H1 (cell line): ENCODE results near the gene RPS6KA5.

Experiments used
- CTCF ChIP-seq, 3 experiments: IDR thresholded peaks; 1 replicate in 2 of 3; 2 replicates in 1 of 3; pipeline versions ENCODE4 v1.5.1 to v1.6.1; 2011; ENCODE audit warnings: low read length in 3 of 3, mild to moderate bottlenecking in 3 of 3, inconsistent platforms in 2 of 3, low read depth in 1 of 3, moderate library complexity in 1 of 3; ENCODE audit not compliant: insufficient read depth in 1 of 3; ENCODE audit errors: control extremely low read depth in 1 of 3
- EZH2 ChIP-seq: fragments of 200-600 bp; sonication (generic); IDR thresholded peaks from 2 replicates; pipeline ENCODE4 v1.7.1; 2012; ENCODE audit warnings: low read depth, mild to moderate bottlenecking, moderate library complexity, low read length, inconsistent platforms; ENCODE audit not compliant: severe bottlenecking
- NRF1 ChIP-seq: IDR thresholded peaks from 2 replicates; pipeline ENCODE4 v1.6.1; 2011; ENCODE audit warnings: mild to moderate bottlenecking, low read depth, low read length, improper control_type of control experiment
- PHF8 ChIP-seq: fragments of 200-600 bp; sonication (generic); conservative IDR thresholded peaks from 2 replicates; pipeline ENCODE4 v1.7.1; 2012; ENCODE audit warnings: low read depth, mild to moderate bottlenecking, inconsistent platforms, low read length, moderate library complexity

DNA sequence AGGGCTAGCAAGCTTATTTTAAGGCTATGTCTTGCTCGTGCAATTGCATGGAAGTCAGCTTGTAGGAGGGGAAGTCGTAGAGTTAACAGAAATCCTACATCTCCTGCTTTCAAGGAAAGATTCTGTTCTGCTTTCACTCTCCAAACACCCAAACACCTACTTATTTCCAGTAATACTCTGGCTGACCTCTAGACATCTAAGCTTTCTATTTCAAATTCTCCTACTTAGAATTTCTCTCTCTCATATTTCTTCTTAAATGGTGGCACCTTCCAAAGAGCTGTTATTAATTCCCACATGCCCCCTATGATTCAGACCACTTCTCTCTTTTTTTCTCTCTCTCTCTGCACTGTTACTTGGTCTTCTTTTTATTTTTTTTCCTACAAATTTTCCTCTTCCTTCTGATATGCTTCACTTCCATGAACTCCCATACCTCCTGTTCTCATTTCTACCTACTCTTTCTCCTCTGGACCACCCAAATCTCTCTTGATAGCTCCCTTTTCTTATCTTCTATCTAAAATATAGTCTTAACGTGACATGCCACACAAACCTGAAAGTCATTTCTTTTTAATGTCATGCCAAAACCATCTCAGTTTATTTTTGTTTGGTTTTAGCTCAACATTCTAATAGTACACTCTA, 90.8 kb downstream of the RPS6KA5 start:
- TF ChIP-seq PHF8, result no peak
- TF ChIP-seq NRF1, result no peak
- TF ChIP-seq EZH2, result no peak
- TF ChIP-seq CTCF (IDR thresholded peaks at IDR 0.05; ENCODE audit: control extremely low read depth in 1 of 3, insufficient read depth in 1 of 3, low read depth in 1 of 3, low read length in 3 of 3), result no peak
